K562 (cell line): Measurements from ENCODE around the gene GALNT15. TPM values are rescaled to one million over a fixed set of nuclear protein-coding genes. Genes with fewer than 3 reads are reported as not detected.

Experiments
- E2F3 ChIP-seq: fragments of 250-450 bp; sonication (Bioruptor Pico); IDR thresholded peaks from 2 replicates; pipeline ENCODE4 v1.4.0; 2020; ENCODE audit warnings: mild to moderate bottlenecking
- GMEB1 ChIP-seq: fragments of 250-450 bp; sonication (Bioruptor Pico); IDR thresholded peaks from 2 replicates; pipeline ENCODE4 v1.4.0; 2020; ENCODE audit warnings: mild to moderate bottlenecking
- HMG20B ChIP-seq: fragments of 250-450 bp; sonication (Bioruptor Pico); IDR thresholded peaks from 2 replicates; pipeline ENCODE4 v1.5.0; 2021; ENCODE audit warnings: mild to moderate bottlenecking
- KAT2B ChIP-seq: IDR thresholded peaks from one replicate; pipeline ENCODE4 v1.6.1; 2012; ENCODE audit warnings: low read depth, mild to moderate bottlenecking, control low read depth, inconsistent platforms, low read length, moderate library complexity
- MAZ ChIP-seq, 2 experiments: fragments of 450-650 bp in 1 of 2; sonication (generic) in 1 of 2; formaldehyde crosslinking; IDR thresholded peaks in 1 of 2; conservative IDR thresholded peaks in 1 of 2; 2 replicates each; pipeline versions ENCODE4 v1.4.0 to v1.5.0; 2020; ENCODE audit warnings: mild to moderate bottlenecking in 1 of 2, missing genetic modification reagents in 1 of 2
- POU5F1 ChIP-seq: fragments of 150-350 bp; IDR thresholded peaks from 2 replicates; pipeline ENCODE4 v1.6.1; 2014; ENCODE audit warnings: borderline replicate concordance, low read length, low read depth, mild to moderate bottlenecking; ENCODE audit not compliant: partially characterized antibody
- RBM14 ChIP-seq: fragments of 200-400 bp; formaldehyde crosslinking; IDR thresholded peaks from 2 replicates; pipeline ENCODE4 v1.6.1; 2018; ENCODE audit warnings: low read depth, mild to moderate bottlenecking, low read length, moderate library complexity, borderline replicate concordance; ENCODE audit not compliant: insufficient read depth
- RBM17 ChIP-seq: fragments of 200-400 bp; formaldehyde crosslinking; IDR thresholded peaks from 2 replicates; pipeline ENCODE4 v1.6.1; 2017; ENCODE audit warnings: low read depth, mild to moderate bottlenecking, low read length, borderline replicate concordance
- SIN3B ChIP-seq: fragments of 450-650 bp; IDR thresholded peaks from 2 replicates; pipeline ENCODE4 v1.6.1; 2017; ENCODE audit warnings: low read depth, mild to moderate bottlenecking, moderate library complexity
- SIRT6 ChIP-seq: IDR thresholded peaks from one replicate; pipeline ENCODE4 v1.6.1; 2012; ENCODE audit warnings: low read depth, mild to moderate bottlenecking, control low read depth, inconsistent platforms, low read length, moderate library complexity
- SPI1 ChIP-seq: IDR thresholded peaks from 2 replicates; pipeline ENCODE4 v1.6.1; 2011; ENCODE audit warnings: low read depth, low read length, control low read depth, borderline replicate concordance
- SREBF1 ChIP-seq: fragments of 150-350 bp; IDR thresholded peaks from 2 replicates; pipeline ENCODE4 v1.6.1; 2014; ENCODE audit warnings: antibody characterized with exemption, low read depth, low read length, borderline replicate concordance
- ZHX1 ChIP-seq: fragments of 150-350 bp; conservative IDR thresholded peaks from 2 replicates; pipeline ENCODE4 v1.6.1; 2014; ENCODE audit warnings: low read length
- ZNF140 ChIP-seq: fragments of 250-450 bp; sonication (Bioruptor Pico); IDR thresholded peaks from 2 replicates; pipeline ENCODE4 v1.8.0; 2021; ENCODE audit warnings: moderate library complexity, mild to moderate bottlenecking, inconsistent platforms
- ZNF785 ChIP-seq: fragments of 250-450 bp; sonication (Bioruptor Pico); IDR thresholded peaks from 2 replicates; pipeline ENCODE4 v1.4.0; 2020; ENCODE audit warnings: mild to moderate bottlenecking
- polyA plus RNA-seq, 8 experiments: library from polyadenylated mRNA; depleted of rRNA in 4 of 8; stranded (reverse) in 5 of 8; unstranded in 3 of 8; fragments of >200 nt; fragmentation: Nextera tagmentation in 2 of 8; fragmentation: Illumina TruSeq in 1 of 8; extraction: Ambion mirVana in 2 of 8; extraction: Trizol in 1 of 8; gene quantifications; 2 replicates each; pipeline versions ENCODE4 v1.2.1 to v1.2.3, GENCODE V29; 2011 to 2014; ENCODE audit warnings: inconsistent platforms in 1 of 8, missing spikeins in 1 of 8
- total RNA-seq, 7 experiments: library from RNA; depleted of rRNA in 6 of 7; stranded (reverse); fragments of >200 nt in 6 of 7; fragmentation: Illumina TruSeq in 2 of 7; extraction: Trizol in 2 of 7; gene quantifications; 2 replicates each; pipeline versions ENCODE4 v1.2.1 to v1.2.3, GENCODE V29; 2011 to 2021; ENCODE audit warnings: low replicate concordance in 1 of 7
- TF ChIP-seq, protein P1 (sequence below): fragments of 250-450 bp; sonication (Bioruptor Pico); IDR thresholded peaks from 2 replicates; pipeline ENCODE4 v1.5.0; 2021; ENCODE audit warnings: mild to moderate bottlenecking, moderate library complexity
- TF ChIP-seq, protein P2 (sequence below): fragments of 250-450 bp; sonication (Bioruptor Pico); IDR thresholded peaks from 2 replicates; pipeline ENCODE4 v1.8.0; 2022; ENCODE audit warnings: inconsistent platforms

The GALNT15 gene
- total and polyA plus RNA-seq, 9 of the 15 experiments (the other 6 are each of a cell fraction or from before 2014, with no cell fraction given) = not detected

- TF ChIP-seq RBM14 = no peak
- TF ChIP-seq KAT2B = no peak
- no peak for TF ChIP-seq SPI1
- TF ChIP-seq RBM17 = no peak
- TF ChIP-seq ZNF140 (CRISPR knock-in tag) = no peak
- no peak for TF ChIP-seq ZNF785 (CRISPR knock-in tag)
- TF ChIP-seq, protein P1, sequence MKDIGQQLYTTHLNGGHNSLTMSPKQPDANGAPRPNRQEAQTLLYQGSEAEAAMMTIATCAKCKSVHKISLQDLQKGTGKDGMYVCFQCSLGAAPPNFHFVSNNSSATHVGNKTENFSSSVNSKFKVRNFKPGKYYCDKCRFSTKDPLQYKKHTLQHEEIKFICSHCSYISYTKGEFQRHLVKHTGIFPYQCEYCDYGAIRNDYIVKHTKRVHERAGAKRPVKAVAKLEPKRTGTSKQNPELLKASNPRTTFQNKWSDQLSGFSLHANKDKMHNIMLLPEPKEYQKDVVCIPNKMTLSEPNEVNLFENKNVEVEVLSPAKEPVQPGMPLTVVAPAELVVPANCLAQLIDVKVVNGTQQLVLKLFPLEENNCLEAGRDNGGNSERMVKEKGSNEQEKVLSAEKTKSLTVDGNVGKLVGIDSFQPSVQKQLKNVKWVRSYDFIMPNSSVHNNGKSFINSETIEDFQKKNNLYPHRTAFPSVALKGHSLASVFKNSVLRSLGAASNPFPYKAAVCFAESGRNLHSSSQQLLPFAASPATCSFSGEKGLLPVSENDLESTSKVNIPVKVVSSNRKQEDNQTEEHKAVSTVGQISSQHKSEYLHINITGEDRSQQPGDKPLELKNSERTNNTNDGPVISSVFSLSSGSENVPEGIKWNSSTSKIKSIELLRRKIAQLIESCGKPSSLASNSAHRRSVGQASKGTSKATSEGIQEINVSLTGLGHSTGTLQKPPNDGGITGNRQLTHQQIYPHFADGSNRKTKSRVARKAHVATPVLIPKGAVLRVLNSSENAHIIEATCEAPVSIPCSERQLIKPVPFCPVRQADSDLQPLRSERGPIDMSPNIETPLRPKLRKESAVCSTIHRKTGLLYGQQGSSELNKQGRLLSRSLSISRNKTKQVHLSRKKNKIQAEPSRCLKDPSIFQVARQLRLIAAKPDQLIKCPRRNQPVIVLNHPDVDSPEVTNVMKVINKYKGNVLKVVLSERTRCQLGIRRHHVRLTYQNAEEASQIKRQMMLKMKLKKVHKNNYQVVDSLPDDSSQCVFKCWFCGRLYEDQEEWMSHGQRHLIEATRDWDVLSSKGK (CRISPR knock-in tag) = no peak
- peak; percentile 95 for TF ChIP-seq SIN3B
- peak; percentile 67 for TF ChIP-seq GMEB1 (CRISPR knock-in tag)
- no peak for TF ChIP-seq SIRT6
- no peak for TF ChIP-seq SREBF1
- peak; percentile 63; the same call in 1 of the 2 replicates for TF ChIP-seq ZHX1
- TF ChIP-seq MAZ (CRISPR knock-in tag; conservative IDR thresholded peaks at IDR 0.05 in 1 of 2, IDR thresholded peaks at IDR 0.05 in 1 of 2) = peak in 1 of 2 experiments; percentile 58; a peak in 3 of 4 replicates
- TF ChIP-seq, protein P2, sequence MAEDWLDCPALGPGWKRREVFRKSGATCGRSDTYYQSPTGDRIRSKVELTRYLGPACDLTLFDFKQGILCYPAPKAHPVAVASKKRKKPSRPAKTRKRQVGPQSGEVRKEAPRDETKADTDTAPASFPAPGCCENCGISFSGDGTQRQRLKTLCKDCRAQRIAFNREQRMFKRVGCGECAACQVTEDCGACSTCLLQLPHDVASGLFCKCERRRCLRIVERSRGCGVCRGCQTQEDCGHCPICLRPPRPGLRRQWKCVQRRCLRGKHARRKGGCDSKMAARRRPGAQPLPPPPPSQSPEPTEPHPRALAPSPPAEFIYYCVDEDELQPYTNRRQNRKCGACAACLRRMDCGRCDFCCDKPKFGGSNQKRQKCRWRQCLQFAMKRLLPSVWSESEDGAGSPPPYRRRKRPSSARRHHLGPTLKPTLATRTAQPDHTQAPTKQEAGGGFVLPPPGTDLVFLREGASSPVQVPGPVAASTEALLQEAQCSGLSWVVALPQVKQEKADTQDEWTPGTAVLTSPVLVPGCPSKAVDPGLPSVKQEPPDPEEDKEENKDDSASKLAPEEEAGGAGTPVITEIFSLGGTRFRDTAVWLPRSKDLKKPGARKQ = no peak
- TF ChIP-seq HMG20B (CRISPR knock-in tag) = no peak
- TF ChIP-seq E2F3 = peak; percentile 64
- TF ChIP-seq POU5F1 = peak; percentile 65
Observed at GRCh38 chr3:16264708-16265454, 90.4 kb downstream of the GALNT15 start, which contains the start of the genes DPH3 and OXNAD1 (continued).
